Heart right ventricle (tissue), 16 donors: Measurements from ENCODE around the gene TOMM22. TPM values are rescaled to one million over a fixed set of nuclear protein-coding genes. Genes with fewer than 3 reads are reported as not detected.
A peak's percentile ranks its signal among the peaks of the same experiment; 100 is the strongest.

ENCODE experiments used
- ATAC-seq, 8 donors: fragments of 200-7000 bp; cut with Tn5 transposase; one replicate each; pipeline ENCODE4 v1.9.1; 2020; ENCODE audit warnings: mild to moderate bottlenecking in 8 of 8, moderate library complexity in 8 of 8, moderate number of reproducible peaks in 1 of 8
- DNase-seq, 2 donors: peaks; one replicate each; pipeline ENCODE4 v3.0.0-alpha.2; 2020
- H3K27ac ChIP-seq, 10 donors: fragments of 200-600 bp; sonication (generic) in 2 of 10; one replicate each; pipeline versions ENCODE4 v1.5.0 to v1.8.0; 2020 to 2022; ENCODE audit warnings: mild to moderate bottlenecking in 3 of 10
- H3K27me3 ChIP-seq, 7 donors: fragments of 200-600 bp; one replicate each; pipeline ENCODE4 v1.8.0; 2021 to 2022; ENCODE audit warnings: mild to moderate bottlenecking in 2 of 7
- H3K36me3 ChIP-seq, 9 donors: fragments of 200-600 bp; sonication (generic) in 1 of 9; one replicate each; pipeline versions ENCODE4 v1.5.0 to v1.8.0; 2020 to 2022; ENCODE audit warnings: mild to moderate bottlenecking in 2 of 9
- H3K4me1 ChIP-seq, 9 donors: fragments of 200-600 bp; sonication (generic) in 1 of 9; one replicate each; pipeline versions ENCODE4 v1.5.0 to v1.8.0; 2020 to 2022; ENCODE audit warnings: mild to moderate bottlenecking in 4 of 9
- H3K4me3 ChIP-seq, 10 donors: fragments of 200-600 bp; sonication (generic) in 2 of 10; one replicate each; pipeline versions ENCODE4 v1.5.0 to v1.8.0; 2020 to 2022; ENCODE audit warnings: mild to moderate bottlenecking in 7 of 10, moderate library complexity in 2 of 10
- H3K9me3 ChIP-seq, 11 donors: fragments of 200-600 bp in 10 of 11; sonication (generic) in 2 of 11; one replicate each; pipeline versions ENCODE4 v1.5.0 to v1.8.0; 2013 to 2022; ENCODE audit warnings: mild to moderate bottlenecking in 2 of 11, control low read depth in 1 of 11, moderate library complexity in 1 of 11
- CTCF ChIP-seq, 9 donors: fragments of 200-600 bp; sonication (generic) in 2 of 9; IDR thresholded peaks; one replicate each; pipeline versions ENCODE4 v1.5.0 to v1.8.0; 2021 to 2022; ENCODE audit warnings: antibody characterized with exemption in 9 of 9, mild to moderate bottlenecking in 5 of 9, moderate library complexity in 1 of 9
- WGBS, 2 donors: extraction: QIAGEN DNeasy Blood & Tissue Kit; methylation state at CpG; one replicate each; pipeline ENCODE4 v1.1.7; 2013; ENCODE audit warnings: inconsistent platforms in 1 of 2; 5-methylcytosine and 5-hydroxymethylcytosine counted together
- intact Hi-C, 10 donors: fragments of 100-400 bp; cut with DNase I; formaldehyde crosslinking; loops; one replicate each; pipeline versions ENCODE4 v1.11.1 to v1.14.2; 2022
- polyA plus RNA-seq, 2 donors: library from polyadenylated mRNA; stranded (reverse); fragments of 200-250 nt; gene quantifications; one replicate each; pipeline ENCODE4 v1.2.3, GENCODE V29; 2013
- total RNA-seq, 10 donors: library from RNA; stranded (reverse); fragmentation: NEBNext Ultra II Directional in 3 of 10; extraction: Animal tissue kit (Norgen Biotek cat#: 25700) in 3 of 10; gene quantifications; one replicate each; pipeline versions ENCODE4 v1.2.1 to v1.2.4, GENCODE V29; 2021 to 2023
- donor health status: Arrhythmogenic right ventricular cardiomyopathy.
- donor health status: ischemic (EF 13 %, LVEDD 7.1; RV severe dilation, severe dysfunction).
- donor health status: healthy with polysubstance abuse.
- donor health status: DM: no; HTN: yes; CAD: no.
- donor health status: DM: no; HTN: no; CAD: no.
- donor health status: ischemic (EF 25% LVEDD 6.9; RV normal size, moderate dysfunction).
- donor health status: ischemic (EF 25% LVEDD 5.7; RV mildly dilated, moderate dysfunction).
- donor health status: healthy.
- donor health status: DM: yes; HTN: yes; CAD: no.
- donor health status: Ischemic cardiomyopathy.
- donor health status: ischemic (EF 35%, LVEDD 5.7; RV mildly dilated, moderate dysfunction).
- donor health status: nonischemic (EF 11% LVEDD 7.7; RV severe dilation, severe dysfunction).
- donor health status: DM: yes; HTN: yes; CAD: no.
- donor health status: PGD.
- donor health status: ischemic (EF 29% LVEDD 5.4; RV normal size, mild dysfunction).
- donor health status: nonischemic (EF 23%, LVEDD 6.1; RV moderate dilation, normal function).

The TOMM22 gene
- total and polyA plus RNA-seq, 12 donors, result 23.0 to 86.2 (median 70.5) TPM

GRCh38 chr22:38734421-38735100 is 52.8 kb downstream of the TOMM22 start:
- ATAC-seq (no peak), DNase-seq (no peak)
- intact Hi-C loops, result no loop called here
- Histone ChIP-seq H3K4me3 (no peak overlapping the region), H3K27ac (peak overlapping the region; percentile 35 to 76 (median 68)), H3K36me3 (peaks cover 11 to 100% (median 48%) of the 10 kb centered on the region in 9 donors), H3K4me1 (peaks cover 9 to 52% (median 28%) of the 10 kb centered on the region in 9 donors), H3K27me3 (no peaks in the 10 kb centered on the region), H3K9me3 (no peaks in the 10 kb centered on the region)
- 92% methylated on average over 13 of the region's 13 CpGs for WGBS, 2 donors
- TF ChIP-seq CTCF (IDR thresholded peaks at IDR 0.05), result no peak

Other genes with a start within 250 kb of the TOMM22 start
- 10 to 100 TPM in 9 of 10 donors, 1 to 10 TPM in 1; 4.9 to 93.3 (median 43.9) TPM for gene KCNJ4, start 226.8 kb upstream of the TOMM22 start, total RNA-seq
- 10 to 100 TPM in 1 of 2 donors, 1 to 10 TPM in 1; 7.6 to 19.5 TPM for gene KCNJ4, start 226.8 kb upstream of the TOMM22 start, polyA plus RNA-seq
- 10 to 100 TPM in 3 of 10 donors, 1 to 10 TPM in 7; 3.4 to 12.9 (median 7.9) TPM for gene KDELR3, start 213.9 kb upstream of the TOMM22 start, total RNA-seq
- gene KDELR3, start 213.9 kb upstream of the TOMM22 start, polyA plus RNA-seq, result 10 to 100 TPM in 1 of 2 donors, 1 to 10 TPM in 1; 9.4 to 11.5 TPM
- gene DDX17, start 175.6 kb upstream of the TOMM22 start, total RNA-seq, result 100 to 1,000 TPM; 156 to 236 (median 169) TPM
- 100 to 1,000 TPM in 1 of 2 donors, 10 to 100 TPM in 1; 76.2 to 241 TPM for gene DDX17, start 175.6 kb upstream of the TOMM22 start, polyA plus RNA-seq
- 1 to 10 TPM in 8 of 10 donors, under 1 TPM in 2; 0.40 to 3.2 (median 1.4) TPM for gene DMC1, start 111.8 kb upstream of the TOMM22 start, total RNA-seq
- gene DMC1, start 111.8 kb upstream of the TOMM22 start, polyA plus RNA-seq, result under 1 TPM; 0.12 to 0.15 TPM
- under 1 TPM; 0.11 to 0.97 (median 0.46) TPM for gene FAM227A, start 25.6 kb upstream of the TOMM22 start, total RNA-seq
- under 1 TPM; 0.19 to 0.66 TPM for gene FAM227A, start 25.6 kb upstream of the TOMM22 start, polyA plus RNA-seq
- gene CBY1, start 25.3 kb upstream of the TOMM22 start, total RNA-seq, result 10 to 100 TPM; 33.8 to 51.0 (median 40.5) TPM
- 10 to 100 TPM; 41.6 to 74.7 TPM for gene CBY1, start 25.3 kb upstream of the TOMM22 start, polyA plus RNA-seq
- gene JOSD1, start 19.0 kb downstream of the TOMM22 start, total RNA-seq, result 10 to 100 TPM; 13.7 to 37.3 (median 21.8) TPM
- 10 to 100 TPM in 1 of 2 donors, 1 to 10 TPM in 1; 9.6 to 24.2 TPM for gene JOSD1, start 19.0 kb downstream of the TOMM22 start, polyA plus RNA-seq
- 10 to 100 TPM; 23.0 to 53.2 (median 34.2) TPM for gene GTPBP1, start 24.0 kb downstream of the TOMM22 start, total RNA-seq
- gene GTPBP1, start 24.0 kb downstream of the TOMM22 start, polyA plus RNA-seq, result 10 to 100 TPM; 13.5 to 18.4 TPM
- gene SUN2, start 74.0 kb downstream of the TOMM22 start, total RNA-seq, result 100 to 1,000 TPM in 5 of 10 donors, 10 to 100 TPM in 5; 70.2 to 178 (median 97.2) TPM
- 100 to 1,000 TPM in 1 of 2 donors, 10 to 100 TPM in 1; 38.6 to 112 TPM for gene SUN2, start 74.0 kb downstream of the TOMM22 start, polyA plus RNA-seq
- gene DNAL4, start 112.2 kb downstream of the TOMM22 start, total RNA-seq, result 10 to 100 TPM in 4 of 10 donors, 1 to 10 TPM in 6; 8.3 to 11.7 (median 9.9) TPM
- 10 to 100 TPM in 1 of 2 donors, 1 to 10 TPM in 1; 7.7 to 10.7 TPM for gene DNAL4, start 112.2 kb downstream of the TOMM22 start, polyA plus RNA-seq
- 10 to 100 TPM; 14.7 to 32.9 (median 24.0) TPM for gene NPTXR, start 162.1 kb downstream of the TOMM22 start, total RNA-seq
- gene NPTXR, start 162.1 kb downstream of the TOMM22 start, polyA plus RNA-seq, result 1 to 10 TPM; 8.6 to 9.2 TPM
- 10 to 100 TPM; 28.2 to 49.1 (median 37.3) TPM for gene CBX6, start 190.3 kb downstream of the TOMM22 start, total RNA-seq
- gene CBX6, start 190.3 kb downstream of the TOMM22 start, polyA plus RNA-seq, result 10 to 100 TPM; 17.4 to 23.9 TPM